Measurements from ENCODE around the gene SEMA5A. TPM values are rescaled to one million over a fixed set of nuclear protein-coding genes. Genes with fewer than 3 reads are reported as not detected.

The SEMA5A gene
- total and polyA plus RNA-seq, 7 donors, result 0.60 to 4.7 (median 2.8) TPM

GRCh38 chr5:9035346-9035745 lies 510.5 kb downstream of the SEMA5A start:
- intact Hi-C loops (cut with DNase I), result no loop called here
- H3K36me3 ChIP-seq, result no peaks in the 10 kb centered on the region
- H3K4me1 ChIP-seq, result no peaks in the 10 kb centered on the region
- no peaks in the 10 kb centered on the region for H3K27me3 ChIP-seq
- 83 to 85% methylated on average over 3 of the region's 3 CpGs for WGBS, 2 donors
- H3K9me3 ChIP-seq, result no peaks in the 10 kb centered on the region
- no peak overlapping the region for H3K4me3 ChIP-seq
- H3K27ac ChIP-seq, result no peak overlapping the region
- TF ChIP-seq CTCF (IDR thresholded peaks at IDR 0.05), result no peak
- TF ChIP-seq EP300 (IDR thresholded peaks at IDR 0.05), result no peak
- TF ChIP-seq POLR2A (IDR thresholded peaks at IDR 0.05), result no peak
- TF ChIP-seq POLR2AphosphoS5 (IDR thresholded peaks at IDR 0.05), result no peak
- no peak for DNase-seq

GRCh38 chr5:9034649-9035048 lies 511.2 kb downstream of the SEMA5A start:
- Histone ChIP-seq H3K27me3 (no peaks in the 10 kb centered on the region), H3K9me3 (no peaks in the 10 kb centered on the region), H3K27ac (no peak overlapping the region), H3K4me1 (no peaks in the 10 kb centered on the region), H3K36me3 (no peaks in the 10 kb centered on the region), H3K4me3 (no peak overlapping the region)
- intact Hi-C loops (cut with DNase I), result no loop called here
- DNase-seq, result no peak
- 88 to 92% methylated on average over 1 of the region's 1 CpG for WGBS, 2 donors
- TF ChIP-seq EP300 (IDR thresholded peaks at IDR 0.05) (no peak), CTCF (IDR thresholded peaks at IDR 0.05) (no peak), POLR2AphosphoS5 (IDR thresholded peaks at IDR 0.05) (no peak), POLR2A (IDR thresholded peaks at IDR 0.05) (no peak)

GRCh38 chr5:9033524-9033923 lies 512.4 kb downstream of the SEMA5A start:
- TF ChIP-seq POLR2AphosphoS5 (IDR thresholded peaks at IDR 0.05), result no peak
- no peak for TF ChIP-seq CTCF (IDR thresholded peaks at IDR 0.05)
- no peak for TF ChIP-seq EP300 (IDR thresholded peaks at IDR 0.05)
- no peak for TF ChIP-seq POLR2A (IDR thresholded peaks at IDR 0.05)
- Histone ChIP-seq H3K36me3 (no peaks in the 10 kb centered on the region), H3K4me1 (no peaks in the 10 kb centered on the region), H3K27ac (no peak overlapping the region), H3K27me3 (no peaks in the 10 kb centered on the region), H3K9me3 (no peaks in the 10 kb centered on the region), H3K4me3 (no peak overlapping the region)
- DNase-seq, result no peak
- WGBS, 2 donors, result 58 to 75% methylated on average over 1 of the region's 1 CpG
- intact Hi-C loops (cut with DNase I), result no loop called here

- Histone ChIP-seq H3K36me3 (no peaks in the 10 kb centered on the region), H3K4me3 (no peak overlapping the region), H3K4me1 (no peaks in the 10 kb centered on the region), H3K27me3 (no peaks in the 10 kb centered on the region), H3K9me3 (peaks cover 0 to 8% (median 0%) of the 10 kb centered on the region in 4 donors), H3K27ac (no peak overlapping the region)
- TF ChIP-seq POLR2AphosphoS5 (IDR thresholded peaks at IDR 0.05) (no peak), CTCF (IDR thresholded peaks at IDR 0.05) (no peak), EP300 (IDR thresholded peaks at IDR 0.05) (no peak), POLR2A (IDR thresholded peaks at IDR 0.05) (no peak)
- no peak for DNase-seq
- intact Hi-C loops (cut with DNase I), result no loop called here
Measured at GRCh38 chr5:9025942-9026341, 519.9 kb downstream of the SEMA5A start.

GRCh38 chr5:9020996-9021395 lies 524.9 kb downstream of the SEMA5A start:
- 70 to 85% methylated on average over 1 of the region's 1 CpG for WGBS, 2 donors
- intact Hi-C loops (cut with DNase I), result no loop called here

More at GRCh38 chr5:9020996-9021395, 524.9 kb downstream of the SEMA5A start:
- no peak overlapping the region for H3K27ac ChIP-seq
- DNase-seq, result no peak
- peaks cover 0 to 5% (median 0%) of the 10 kb centered on the region in 4 donors for H3K9me3 ChIP-seq
- H3K27me3 ChIP-seq, result no peaks in the 10 kb centered on the region
- H3K4me3 ChIP-seq, result no peak overlapping the region
- no peak for TF ChIP-seq CTCF (IDR thresholded peaks at IDR 0.05)
- TF ChIP-seq EP300 (IDR thresholded peaks at IDR 0.05), result no peak
- TF ChIP-seq POLR2AphosphoS5 (IDR thresholded peaks at IDR 0.05), result no peak
- TF ChIP-seq POLR2A (IDR thresholded peaks at IDR 0.05), result no peak
- H3K36me3 ChIP-seq, result no peaks in the 10 kb centered on the region
- no peaks in the 10 kb centered on the region for H3K4me1 ChIP-seq
